Endothelial cell (in vitro differentiated cells): ENCODE results near the gene SLC9A9. TPM values are rescaled to one million over a fixed set of nuclear protein-coding genes. Genes with fewer than 3 reads are reported as not detected.

ENCODE experiments used
- DNase-seq: peaks from one replicate; pipeline ENCODE4 v3.0.0; 2021; ENCODE audit warnings: low spot score
- H3K27ac Mint-ChIP-seq: one replicate; pipeline ENCODE4 v1.8.0; 2021; ENCODE audit warnings: mixed read lengths, inconsistent platforms; ENCODE audit not compliant: unreplicated experiment
- H3K27me3 Mint-ChIP-seq: one replicate; pipeline ENCODE4 v1.8.0; 2021; ENCODE audit warnings: mild to moderate bottlenecking, moderate library complexity, mixed read lengths, inconsistent platforms; ENCODE audit not compliant: unreplicated experiment
- H3K36me3 Mint-ChIP-seq: one replicate; pipeline ENCODE4 v1.8.0; 2021; ENCODE audit warnings: mild to moderate bottlenecking, low read depth, mixed read lengths, inconsistent platforms; ENCODE audit not compliant: unreplicated experiment
- H3K4me1 Mint-ChIP-seq: one replicate; pipeline ENCODE4 v1.8.0; 2021; ENCODE audit warnings: mild to moderate bottlenecking, mixed read lengths, inconsistent platforms; ENCODE audit not compliant: unreplicated experiment
- H3K4me3 Mint-ChIP-seq: one replicate; pipeline ENCODE4 v1.8.0; 2021; ENCODE audit warnings: mild to moderate bottlenecking, mixed read lengths, inconsistent platforms; ENCODE audit not compliant: unreplicated experiment
- H3K9me3 Mint-ChIP-seq: one replicate; pipeline ENCODE4 v1.8.0; 2021; ENCODE audit warnings: mixed read lengths, inconsistent platforms; ENCODE audit not compliant: unreplicated experiment
- total RNA-seq: library from RNA; stranded (reverse); fragmentation: NEBNext Ultra II Directional; extraction: Animal tissue kit (Norgen Biotek cat#: 25700); gene quantifications from one replicate; pipeline ENCODE4 v1.2.1, GENCODE V29; 2021; ENCODE audit not compliant: unreplicated experiment
- TF ChIP-seq, protein P1 (sequence below): fragments of 200-600 bp; sonication (generic); IDR thresholded peaks from one replicate; pipeline ENCODE4 v1.5.0; 2021; ENCODE audit warnings: antibody characterized with exemption; ENCODE audit not compliant: unreplicated experiment

The SLC9A9 gene
- total RNA-seq, 1 donor from 2014 or later: 7.9 TPM

DNA sequence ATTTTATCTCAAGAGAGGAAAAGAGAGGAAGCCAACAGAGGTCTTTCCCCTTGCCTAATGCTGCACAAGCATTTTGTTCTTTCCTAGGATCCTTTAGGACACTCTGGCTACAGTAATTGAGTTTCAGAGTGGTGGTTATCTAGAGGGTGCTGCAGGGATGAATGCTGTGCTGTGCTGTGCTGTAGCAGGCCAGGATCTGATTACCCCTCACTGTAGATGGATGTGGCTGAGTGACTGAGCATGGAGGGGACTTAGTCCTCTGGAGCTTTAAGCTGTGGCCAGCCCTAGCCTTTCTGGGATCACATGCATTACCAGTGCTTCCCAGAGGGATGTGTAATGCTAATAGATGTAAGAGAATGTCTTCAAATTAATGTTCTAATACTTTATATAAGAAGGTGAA is 94.8 kb downstream of the SLC9A9 start:
- peaks cover 25% of the 10 kb centered on the region for H3K4me1 Mint-ChIP-seq
- TF ChIP-seq, protein P1, sequence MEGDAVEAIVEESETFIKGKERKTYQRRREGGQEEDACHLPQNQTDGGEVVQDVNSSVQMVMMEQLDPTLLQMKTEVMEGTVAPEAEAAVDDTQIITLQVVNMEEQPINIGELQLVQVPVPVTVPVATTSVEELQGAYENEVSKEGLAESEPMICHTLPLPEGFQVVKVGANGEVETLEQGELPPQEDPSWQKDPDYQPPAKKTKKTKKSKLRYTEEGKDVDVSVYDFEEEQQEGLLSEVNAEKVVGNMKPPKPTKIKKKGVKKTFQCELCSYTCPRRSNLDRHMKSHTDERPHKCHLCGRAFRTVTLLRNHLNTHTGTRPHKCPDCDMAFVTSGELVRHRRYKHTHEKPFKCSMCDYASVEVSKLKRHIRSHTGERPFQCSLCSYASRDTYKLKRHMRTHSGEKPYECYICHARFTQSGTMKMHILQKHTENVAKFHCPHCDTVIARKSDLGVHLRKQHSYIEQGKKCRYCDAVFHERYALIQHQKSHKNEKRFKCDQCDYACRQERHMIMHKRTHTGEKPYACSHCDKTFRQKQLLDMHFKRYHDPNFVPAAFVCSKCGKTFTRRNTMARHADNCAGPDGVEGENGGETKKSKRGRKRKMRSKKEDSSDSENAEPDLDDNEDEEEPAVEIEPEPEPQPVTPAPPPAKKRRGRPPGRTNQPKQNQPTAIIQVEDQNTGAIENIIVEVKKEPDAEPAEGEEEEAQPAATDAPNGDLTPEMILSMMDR: no peak
- no peaks in the 10 kb centered on the region for H3K36me3 Mint-ChIP-seq
- H3K27ac Mint-ChIP-seq: no peak overlapping the region
- no peaks in the 10 kb centered on the region for H3K9me3 Mint-ChIP-seq
- no peak overlapping the region for H3K4me3 Mint-ChIP-seq
- DNase-seq: no peak
- no peaks in the 10 kb centered on the region for H3K27me3 Mint-ChIP-seq

DNA sequence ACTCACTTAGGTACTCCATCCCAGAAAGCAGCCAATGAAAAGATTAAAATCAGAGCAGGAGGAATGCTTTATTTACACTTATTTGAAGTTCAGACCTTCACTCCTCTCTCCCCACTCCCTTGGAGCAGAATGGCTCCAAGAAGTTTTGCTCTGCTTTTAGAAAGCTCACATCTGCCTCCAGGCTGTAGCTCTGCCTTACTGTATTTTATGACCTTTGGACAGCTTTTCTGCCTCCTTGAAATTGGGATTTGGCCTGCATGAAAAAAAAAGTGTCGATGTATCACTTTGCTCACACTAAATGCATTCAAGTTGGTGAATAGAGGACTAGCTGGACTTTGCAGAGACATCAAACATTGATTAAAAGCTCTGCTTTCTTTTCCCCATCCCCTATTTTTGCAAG is 95.3 kb downstream of the SLC9A9 start:
- no peaks in the 10 kb centered on the region for H3K9me3 Mint-ChIP-seq
- DNase-seq: no peak
- no peak overlapping the region for H3K4me3 Mint-ChIP-seq
- TF ChIP-seq, protein P1: no peak
- no peak overlapping the region for H3K27ac Mint-ChIP-seq
- peaks cover 2% of the 10 kb centered on the region for H3K27me3 Mint-ChIP-seq
- H3K4me1 Mint-ChIP-seq: peaks cover 22% of the 10 kb centered on the region
- H3K36me3 Mint-ChIP-seq: no peaks in the 10 kb centered on the region

DNA sequence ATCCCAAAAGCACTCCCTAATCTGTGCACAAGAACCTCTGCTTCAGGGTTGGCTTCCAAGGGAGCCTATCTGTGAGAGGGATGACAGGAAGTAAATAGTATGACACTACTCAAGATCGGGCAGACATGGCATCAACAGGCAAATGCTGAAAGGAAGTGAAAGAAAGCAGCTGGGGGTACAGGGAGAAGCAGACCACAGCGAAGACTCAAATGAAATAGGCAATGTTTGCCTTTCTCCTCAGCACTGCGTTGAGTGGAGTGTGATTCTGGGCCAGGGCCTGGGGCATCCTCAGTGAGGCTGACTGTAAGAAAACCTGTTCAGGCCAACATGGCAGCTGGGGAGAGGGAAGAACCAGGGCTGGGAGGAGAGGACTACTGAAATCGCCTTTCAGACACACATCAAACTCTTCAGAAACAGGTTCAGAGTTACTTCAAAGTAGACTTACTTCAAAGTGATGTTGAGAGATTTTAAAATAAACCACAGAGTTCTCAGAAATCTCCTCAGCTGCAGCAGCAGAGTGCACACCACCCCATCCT is 96.6 kb downstream of the SLC9A9 start:
- peaks cover 13% of the 10 kb centered on the region for H3K4me1 Mint-ChIP-seq
- H3K27ac Mint-ChIP-seq: no peak overlapping the region
- H3K4me3 Mint-ChIP-seq: no peak overlapping the region
- no peaks in the 10 kb centered on the region for H3K9me3 Mint-ChIP-seq
- no peaks in the 10 kb centered on the region for H3K36me3 Mint-ChIP-seq
- TF ChIP-seq, protein P1: no peak
- no peak for DNase-seq
- H3K27me3 Mint-ChIP-seq: peaks cover 4% of the 10 kb centered on the region

DNA sequence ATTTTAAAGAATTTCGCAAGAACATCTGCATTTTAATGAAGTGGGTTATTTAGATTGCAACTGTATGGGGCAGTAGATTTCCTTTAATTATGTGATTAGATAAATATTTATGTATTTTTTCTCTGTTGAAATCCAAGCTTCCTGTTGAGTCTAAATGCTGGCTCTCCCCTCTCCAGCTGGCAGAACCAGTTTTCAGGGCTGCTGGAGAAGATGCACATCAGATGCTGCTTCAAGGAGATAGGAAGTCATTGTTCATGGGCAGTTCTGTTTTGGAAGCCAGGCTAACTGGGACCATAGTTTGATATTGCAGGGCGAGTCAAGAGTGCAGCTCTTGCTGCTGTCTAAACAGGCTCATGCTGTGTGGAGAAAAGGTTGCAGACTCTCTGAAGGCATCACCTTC is 97.4 kb downstream of the SLC9A9 start:
- H3K27me3 Mint-ChIP-seq: peaks cover 4% of the 10 kb centered on the region
- no peak overlapping the region for H3K4me3 Mint-ChIP-seq
- no peak for DNase-seq
- no peak overlapping the region for H3K27ac Mint-ChIP-seq
- H3K36me3 Mint-ChIP-seq: no peaks in the 10 kb centered on the region
- H3K9me3 Mint-ChIP-seq: no peaks in the 10 kb centered on the region
- peaks cover 13% of the 10 kb centered on the region for H3K4me1 Mint-ChIP-seq
- TF ChIP-seq, protein P1: no peak

DNA sequence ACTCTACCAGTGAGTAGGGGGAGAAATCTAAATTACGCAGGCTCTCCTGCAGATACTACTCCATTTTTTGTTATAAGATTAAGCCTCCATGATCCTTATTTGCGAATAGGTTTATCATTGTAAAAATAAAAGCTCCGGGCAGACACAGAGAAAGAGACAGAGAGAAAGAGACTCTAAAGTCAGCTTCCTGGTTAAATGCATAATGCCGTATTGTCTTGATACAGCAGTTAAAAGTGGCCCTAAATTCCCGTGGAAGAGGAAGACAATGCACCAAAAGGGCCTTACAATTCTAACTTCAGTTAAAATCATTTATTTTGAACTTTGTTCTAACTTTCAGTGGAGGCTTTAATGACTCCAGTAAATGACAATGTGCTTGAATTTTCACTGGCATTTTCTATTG is 98.3 kb downstream of the SLC9A9 start:
- Mint-ChIP-seq H3K4me3 (no peak overlapping the region), H3K27ac (no peak overlapping the region), H3K9me3 (no peaks in the 10 kb centered on the region), H3K27me3 (peaks cover 4% of the 10 kb centered on the region), H3K4me1 (peaks cover 13% of the 10 kb centered on the region), H3K36me3 (no peaks in the 10 kb centered on the region)
- DNase-seq: no peak
- TF ChIP-seq, protein P1: no peak
